Inferior parietal cortex (tissue), 1 donor: ENCODE data around the gene BTLA.
"Not testable (repeated sequence)": the region's sequence is repeated elsewhere in the genome, so short reads cannot be mapped to it uniquely, and the experiment has no call there.

Experiments used
- DNase-seq: peaks from one replicate; pipeline ENCODE4 v3.0.0-alpha.2; 2016; ENCODE audit errors: extremely low spot score

Gene BTLA

GRCh38 chr3:112446343-112446742, 52.9 kb downstream of the BTLA start:
- no peak for DNase-seq

GRCh38 chr3:112445839-112446238, 53.4 kb downstream of the BTLA start:
- no peak for DNase-seq

DNA sequence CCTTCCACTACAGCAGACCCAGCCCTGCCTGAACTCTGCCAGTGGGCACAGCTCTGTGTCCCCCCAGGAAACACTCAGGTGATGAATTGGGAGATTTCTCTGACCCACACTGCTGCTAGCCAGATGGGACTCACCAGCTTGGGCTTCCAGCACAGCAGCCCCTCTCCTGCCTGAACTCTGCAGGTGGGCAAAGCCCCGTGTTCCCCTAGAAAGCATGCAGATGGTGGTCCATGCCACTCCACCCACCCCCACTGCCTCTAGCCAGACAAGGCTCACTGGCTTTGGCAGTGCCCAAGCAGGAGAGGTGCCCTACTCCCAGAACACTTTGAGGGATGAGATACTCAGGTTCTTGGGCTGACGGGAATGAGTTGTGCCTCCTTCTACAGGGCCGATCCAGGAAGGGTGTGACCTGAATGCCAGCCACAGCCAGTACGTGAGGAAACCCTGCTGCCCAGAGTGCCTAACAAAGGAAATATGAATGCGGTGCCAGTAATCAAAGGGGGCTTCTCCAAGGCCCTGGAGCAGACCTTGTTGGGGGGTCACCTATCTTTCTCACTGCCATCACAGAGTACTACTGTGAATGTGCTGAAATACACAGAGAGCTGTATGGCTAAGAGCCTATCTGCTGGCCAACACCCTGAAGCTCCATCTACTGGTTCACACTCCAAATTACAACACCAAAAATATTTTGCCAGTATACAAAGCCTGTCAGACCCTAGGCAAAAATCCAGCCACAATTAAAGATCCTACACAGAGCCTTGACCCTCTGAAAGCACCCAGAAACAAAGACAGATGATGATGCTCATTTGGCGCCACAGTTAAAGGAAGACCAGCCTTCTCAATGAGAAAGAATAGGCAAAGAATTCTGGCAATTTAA, 61.9 kb downstream of the BTLA start:
- no peak for DNase-seq

- DNase-seq = no peak
These were observed 69.3 kb downstream of the BTLA start for GRCh38 chr3:112429960-112430359.

GRCh38 chr3:112427123-112427522, 72.1 kb downstream of the BTLA start:
- DNase-seq = no peak

DNA sequence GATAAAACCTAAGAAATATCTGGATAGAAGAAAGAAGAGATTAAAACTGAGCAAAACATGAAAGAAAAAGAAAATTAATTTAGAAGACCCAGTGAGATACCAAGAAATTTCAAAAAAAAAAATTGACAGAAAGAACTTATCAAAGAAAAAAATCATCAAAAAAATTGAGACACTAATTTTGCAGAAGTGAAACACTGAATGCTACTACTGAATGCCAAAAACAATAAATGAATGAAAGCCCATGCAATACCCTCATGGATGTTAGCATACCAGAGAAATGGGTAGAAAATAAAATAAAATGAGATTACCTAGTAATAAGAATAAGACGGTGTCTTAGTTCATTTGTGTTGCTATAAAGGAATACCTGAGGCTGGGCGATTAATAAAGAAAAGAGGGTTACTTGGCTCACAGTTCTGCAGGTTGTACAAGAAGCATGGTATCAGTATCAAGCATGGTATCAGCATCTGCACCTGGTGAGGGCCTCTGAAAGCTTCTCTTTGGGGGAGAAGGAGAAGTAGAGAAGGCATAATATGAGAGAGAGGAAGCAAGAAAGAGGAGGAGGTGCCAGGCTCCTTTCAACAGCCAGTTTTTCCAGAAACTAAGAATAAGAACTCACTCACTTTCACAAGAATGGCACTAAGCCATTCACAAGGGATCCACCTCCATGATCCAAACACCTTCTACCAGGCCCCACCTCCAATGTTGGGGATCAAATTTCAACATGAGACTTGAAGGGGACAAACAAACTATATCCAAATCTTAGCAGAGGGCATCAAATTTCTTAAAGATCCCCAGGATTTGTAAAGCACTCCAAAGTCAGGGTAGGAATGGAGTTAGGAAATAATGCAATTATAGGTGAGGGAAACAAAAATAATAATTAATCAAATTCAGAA, 73.2 kb downstream of the BTLA start:
- no peak for DNase-seq

- no peak for DNase-seq
These were observed 73.9 kb downstream of the BTLA start for GRCh38 chr3:112425382-112425781.

DNA sequence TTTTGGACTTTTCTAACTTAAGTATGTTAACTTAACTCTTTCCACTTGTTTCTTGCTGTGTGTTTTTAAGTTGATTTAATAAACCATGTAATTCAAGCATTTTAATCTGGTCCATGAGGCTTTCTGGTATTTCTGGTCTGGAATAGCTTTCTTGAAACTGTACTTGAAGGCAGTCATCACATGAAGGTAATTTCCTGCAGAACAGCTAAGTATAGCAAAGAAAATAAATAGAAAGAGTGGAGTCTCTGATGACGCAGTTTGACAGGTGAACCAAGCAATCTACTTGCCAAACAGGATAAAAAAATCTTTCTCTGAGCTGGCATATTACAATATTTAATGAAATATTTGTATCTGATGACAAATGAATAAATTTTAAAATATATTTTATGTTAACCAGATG, 74.9 kb downstream of the BTLA start:
- no peak for DNase-seq

DNA sequence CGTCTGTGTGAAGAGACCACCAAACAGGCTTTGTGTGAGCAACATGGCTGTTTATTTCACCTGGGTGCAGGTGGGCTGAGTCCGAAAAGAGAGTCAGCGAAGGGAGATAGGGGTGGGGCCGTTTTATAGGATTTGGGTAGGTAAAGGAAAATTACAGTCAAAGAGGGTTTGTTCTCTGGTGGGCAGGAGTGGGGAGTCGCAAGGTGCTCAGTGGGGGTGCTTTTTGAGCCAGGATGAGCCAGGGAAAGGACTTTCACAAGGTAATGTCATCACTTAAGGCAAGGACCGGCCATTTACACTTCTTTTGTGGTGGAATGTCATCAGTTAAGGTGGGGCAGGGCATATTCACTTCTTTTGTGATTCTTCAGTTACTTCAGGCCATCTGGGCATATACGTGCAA, 76.4 kb downstream of the BTLA start:
- DNase-seq = not testable (repeated sequence)

GRCh38 chr3:112418526-112418925, 80.7 kb downstream of the BTLA start:
- not testable (repeated sequence) for DNase-seq

- DNase-seq = no peak
These were observed 81.5 kb downstream of the BTLA start for GRCh38 chr3:112417696-112418318.

DNA sequence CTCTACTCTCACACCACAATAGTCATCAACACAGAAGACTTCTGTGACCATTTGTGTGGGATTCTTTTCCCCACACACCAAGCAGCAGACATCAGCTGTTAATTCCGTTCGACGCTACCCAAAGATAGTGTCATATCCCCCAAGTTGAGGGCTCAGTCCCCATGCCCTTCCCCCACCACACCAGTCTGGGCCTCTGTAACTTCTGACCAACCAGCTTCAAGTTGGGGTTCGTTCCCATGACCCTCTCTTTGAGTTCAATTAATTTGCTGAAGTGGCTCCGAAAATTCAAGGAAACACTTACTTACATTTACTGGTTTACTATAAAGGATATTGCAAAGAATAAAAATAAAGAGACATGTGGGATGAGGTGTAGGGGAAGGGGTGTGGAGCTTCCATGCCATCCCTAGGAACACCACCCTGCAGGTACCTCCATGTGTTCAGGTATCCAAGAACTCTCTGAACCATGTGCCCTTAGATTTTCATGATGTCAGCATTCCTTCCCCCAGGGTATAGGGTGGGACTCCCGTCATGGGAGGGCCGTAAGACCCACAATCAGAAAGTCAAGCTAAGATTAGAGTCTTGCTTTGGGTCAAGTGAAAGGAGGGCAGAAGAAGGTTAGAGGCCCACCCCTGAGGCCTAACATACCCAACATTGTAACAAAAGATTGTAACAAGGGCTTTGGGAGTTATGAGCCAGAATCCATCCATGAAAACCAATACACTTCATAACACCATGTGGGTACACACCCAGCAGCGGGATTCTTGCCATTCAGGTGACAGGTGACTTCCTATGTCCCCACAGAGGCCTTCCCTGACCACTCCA, 82.7 kb downstream of the BTLA start:
- no peak for DNase-seq

DNA sequence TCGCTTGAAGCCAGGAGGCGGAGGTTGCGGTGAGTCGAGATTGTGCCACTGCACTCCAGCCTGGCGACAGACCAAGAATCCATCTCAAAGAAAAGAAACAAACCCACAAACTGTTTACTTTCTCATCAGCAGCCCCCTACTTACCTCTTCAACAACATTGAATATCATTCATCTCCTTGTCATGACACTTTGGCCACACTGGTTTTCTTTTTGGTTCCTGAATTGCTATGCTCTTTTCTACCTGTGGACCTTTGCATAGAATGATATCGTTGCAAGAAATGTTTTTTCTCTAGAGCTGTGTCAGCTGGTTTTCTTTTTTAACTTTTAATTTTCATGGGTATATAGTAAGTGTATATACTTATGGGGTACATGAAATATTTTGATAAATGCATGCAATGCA, 83.9 kb downstream of the BTLA start:
- DNase-seq = no peak
